HG03520 (cell line): ENCODE results near the gene MSI2.

Source experiments
- ATAC-seq: cut with Tn5 transposase; IDR thresholded peaks from one replicate; pipeline ENCODE4 v1.9.1; 2021; ENCODE audit warnings: mild to moderate bottlenecking, moderate library complexity; ENCODE audit not compliant: unreplicated experiment

MSI2 gene

DNA sequence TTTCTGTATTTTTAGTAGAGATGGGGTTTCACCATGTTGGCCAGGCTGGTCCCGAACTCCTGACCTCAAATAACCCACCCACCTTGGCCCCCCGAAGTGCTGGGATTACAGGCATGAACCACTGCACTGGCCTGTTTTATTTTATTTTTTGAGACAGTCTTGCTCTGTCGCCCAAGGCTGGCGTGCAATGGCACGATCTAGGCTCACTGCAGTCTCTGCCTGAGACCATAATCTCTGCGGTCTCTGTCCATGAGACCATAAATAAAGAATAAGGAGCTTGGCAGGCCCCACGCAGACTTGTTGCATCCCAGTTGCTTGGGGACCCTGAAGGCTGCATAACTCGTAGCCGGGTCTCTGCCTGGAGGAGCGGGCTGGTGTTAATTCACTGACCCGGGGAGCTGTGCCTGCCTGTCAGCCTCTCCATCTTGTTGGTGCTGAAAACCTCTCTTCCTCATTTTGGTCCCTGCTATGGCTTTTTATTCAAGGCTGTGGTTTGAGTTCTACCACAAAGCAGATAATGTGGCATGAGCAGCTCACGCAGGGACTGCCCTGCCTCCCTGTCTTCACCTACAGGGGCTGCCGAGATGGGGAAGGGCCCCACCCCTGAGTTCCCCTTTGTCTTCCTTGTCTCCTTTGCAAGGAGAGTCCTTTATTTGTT, 82.1 kb downstream of the MSI2 start:
- no peak for ATAC-seq

GRCh38 chr17:57340160-57340981, 84.0 kb downstream of the MSI2 start:
- ATAC-seq: no peak

DNA sequence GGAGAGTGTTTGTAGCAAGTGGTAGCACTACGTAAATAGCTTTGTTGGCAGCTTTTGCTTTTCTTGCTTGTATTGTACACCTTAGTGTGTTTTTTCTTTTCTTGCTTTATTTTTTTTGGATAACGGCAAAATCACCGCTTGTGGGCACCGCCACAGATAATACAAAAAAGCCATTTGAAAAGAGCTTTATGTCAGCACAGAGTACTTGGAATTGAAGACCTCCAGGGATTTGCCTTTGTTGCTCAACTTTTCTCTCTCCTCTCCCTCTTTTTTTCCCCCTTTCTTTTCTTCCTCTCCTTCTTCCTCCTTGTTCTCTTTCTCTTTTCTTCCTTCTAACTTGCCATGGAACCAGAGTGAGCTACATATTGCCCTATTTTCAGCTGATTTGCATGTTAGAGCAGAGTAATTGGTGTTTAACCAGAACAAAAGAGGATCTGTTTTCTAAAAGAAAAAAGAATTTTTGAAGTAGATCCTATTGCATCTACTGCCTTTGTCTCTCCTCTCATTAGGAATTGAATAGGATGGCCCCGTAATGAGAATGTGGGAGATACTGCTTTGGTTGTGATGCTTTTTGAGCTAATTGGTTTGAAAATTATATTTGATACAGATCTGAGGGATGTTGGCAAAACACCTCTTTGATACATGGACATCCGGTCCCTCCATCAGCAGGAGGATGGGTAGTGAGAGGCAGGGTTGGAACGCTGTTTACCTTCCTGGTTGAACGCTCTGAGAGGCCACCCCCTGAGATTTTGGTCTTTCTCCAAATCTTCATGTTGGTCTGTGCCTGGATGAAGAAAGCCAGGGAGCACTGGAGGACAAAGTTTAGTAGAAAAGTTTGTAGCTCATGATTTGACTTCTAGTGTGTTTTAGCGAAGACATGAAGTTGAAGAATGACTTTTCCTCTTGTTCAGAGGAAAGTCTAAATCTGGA, 85.6 kb downstream of the MSI2 start:
- ATAC-seq: no peak

DNA sequence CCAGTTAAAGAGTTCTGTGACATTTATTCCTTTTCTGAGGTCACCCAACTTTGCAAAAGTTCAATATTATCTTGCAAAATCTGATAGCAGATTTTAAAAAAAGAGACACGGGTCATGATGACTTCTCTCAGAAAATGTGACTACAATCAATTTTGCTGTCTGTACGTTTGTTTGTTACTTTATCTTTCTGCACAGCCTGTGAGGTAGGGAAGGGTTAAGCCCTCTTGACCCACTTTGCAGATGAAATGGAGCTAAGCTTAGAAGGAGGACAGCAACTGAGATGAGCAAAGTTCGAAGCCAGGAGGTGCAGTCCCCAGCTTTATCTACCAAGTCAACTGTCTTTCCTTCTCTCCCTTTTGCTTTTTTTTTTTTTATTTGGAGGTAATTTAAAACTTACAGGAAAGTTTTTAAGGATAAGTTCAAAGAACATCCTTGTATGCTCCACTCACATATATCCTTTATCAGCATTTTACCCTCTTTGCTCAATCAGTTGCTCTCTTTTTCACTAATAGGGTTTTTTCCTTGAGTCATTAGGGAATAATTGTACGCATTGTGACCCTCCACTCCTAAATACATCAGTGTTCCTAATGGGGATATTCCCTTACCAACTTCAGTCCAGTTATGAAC, 86.8 kb downstream of the MSI2 start:
- ATAC-seq: no peak

DNA sequence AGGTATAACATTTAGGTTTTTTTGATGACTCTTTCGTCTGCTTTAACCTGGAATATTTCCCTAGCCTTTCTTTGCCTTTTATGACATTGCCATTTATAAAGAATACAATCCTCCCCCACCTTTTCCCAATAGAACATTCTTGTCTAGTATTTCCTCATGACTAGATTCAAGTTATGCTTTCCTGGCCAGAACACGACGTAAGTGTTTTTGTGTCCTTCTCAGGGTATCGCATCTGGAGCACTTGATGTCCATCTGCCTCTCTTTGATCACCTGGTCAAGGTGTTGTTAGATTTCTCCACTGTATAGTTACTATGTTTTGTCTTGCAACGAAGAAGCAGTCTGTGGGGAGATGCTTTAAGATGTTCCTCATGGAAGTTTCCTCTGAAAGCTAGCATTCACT, 87.4 kb downstream of the MSI2 start:
- ATAC-seq: no peak

DNA sequence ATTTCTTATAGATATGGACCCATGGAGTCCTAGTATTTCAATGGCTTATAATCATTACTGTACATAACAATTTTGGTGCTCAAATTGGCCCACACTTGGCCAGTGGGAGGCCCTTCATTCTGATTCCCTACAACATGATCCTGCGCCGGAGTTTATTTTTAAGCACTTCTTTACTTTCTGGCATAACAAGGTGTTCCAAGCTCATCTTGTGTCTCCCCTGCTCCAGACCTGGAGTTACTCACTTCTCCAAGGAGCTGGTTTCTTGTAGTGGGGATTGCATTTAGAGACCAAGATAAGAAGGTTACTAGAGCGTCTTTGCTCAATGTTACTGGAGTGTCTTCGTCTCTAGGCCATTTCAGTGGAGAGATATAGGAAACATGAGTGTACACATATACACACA, 87.9 kb downstream of the MSI2 start:
- no peak for ATAC-seq

GRCh38 chr17:57349541-57350247, 93.4 kb downstream of the MSI2 start:
- no peak for ATAC-seq

DNA sequence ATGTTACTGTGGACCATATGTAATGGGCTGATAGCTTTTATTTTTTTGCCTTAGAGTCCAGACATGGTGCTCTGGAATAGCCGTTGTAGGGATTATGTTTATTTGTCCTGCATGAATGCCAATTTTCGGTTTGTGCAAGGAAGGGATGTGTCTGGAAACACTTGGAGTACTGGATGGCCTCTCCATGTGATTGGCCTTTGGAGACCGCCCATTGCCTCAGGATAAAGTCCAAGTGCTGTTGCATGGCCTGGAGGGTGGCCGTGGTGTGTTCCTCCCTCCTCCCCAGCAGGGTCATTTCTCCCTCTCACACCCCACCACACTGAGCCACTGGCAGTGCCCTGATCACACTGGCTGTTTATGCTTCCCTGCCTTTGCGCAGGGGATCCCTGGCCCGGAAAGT, 93.9 kb downstream of the MSI2 start:
- ATAC-seq: no peak

GRCh38 chr17:57352665-57353175, 96.4 kb downstream of the MSI2 start:
- no peak for ATAC-seq

DNA sequence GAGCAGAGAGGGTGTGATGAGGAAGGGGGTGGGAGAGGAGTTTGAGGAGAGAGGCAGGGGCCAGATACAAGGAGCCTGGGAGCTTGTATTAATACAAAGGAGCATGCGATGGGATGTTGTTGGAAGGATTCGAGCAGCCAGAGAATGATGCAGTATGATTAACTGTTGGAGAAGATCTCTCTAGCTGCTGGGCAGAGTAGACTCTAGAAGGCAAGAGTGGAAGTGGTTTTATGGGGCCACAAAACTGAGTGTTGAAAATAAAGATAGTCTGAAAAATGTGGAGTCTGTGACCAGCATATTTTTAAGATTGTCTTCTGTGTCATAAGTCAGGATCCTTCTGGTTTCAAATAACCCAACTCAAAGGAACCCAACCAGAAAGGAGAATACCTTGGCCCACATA, 98.3 kb downstream of the MSI2 start:
- no peak for ATAC-seq

- no peak for ATAC-seq
Measured at GRCh38 chr17:57355090-57355859, 99.0 kb downstream of the MSI2 start.

DNA sequence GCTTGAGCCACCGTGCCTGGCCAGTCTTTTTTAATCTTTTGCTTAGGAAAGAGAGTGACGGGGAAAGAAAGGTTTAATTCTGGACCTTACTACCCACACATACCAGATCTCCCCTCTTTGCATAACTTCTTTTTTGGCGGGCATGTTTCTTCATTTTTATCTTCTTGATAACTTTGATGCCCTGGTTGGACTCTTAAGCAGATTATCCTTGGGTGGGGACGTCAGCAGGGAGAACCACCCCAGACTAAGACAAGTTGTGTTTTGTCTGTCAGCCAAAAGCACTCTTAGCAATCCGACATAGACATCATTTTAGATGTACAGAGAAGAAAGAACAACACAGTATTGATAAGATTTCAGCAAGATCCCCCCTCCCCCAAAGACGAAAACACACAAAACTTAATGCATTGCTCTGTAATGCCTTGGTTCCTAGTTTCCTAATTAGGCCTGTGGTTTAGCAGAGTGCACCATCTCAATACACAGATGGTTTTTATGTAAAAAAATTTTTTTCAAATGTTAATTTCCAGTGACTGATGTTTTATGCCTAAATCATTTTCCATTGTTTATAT, 99.9 kb downstream of the MSI2 start:
- ATAC-seq: no peak

DNA sequence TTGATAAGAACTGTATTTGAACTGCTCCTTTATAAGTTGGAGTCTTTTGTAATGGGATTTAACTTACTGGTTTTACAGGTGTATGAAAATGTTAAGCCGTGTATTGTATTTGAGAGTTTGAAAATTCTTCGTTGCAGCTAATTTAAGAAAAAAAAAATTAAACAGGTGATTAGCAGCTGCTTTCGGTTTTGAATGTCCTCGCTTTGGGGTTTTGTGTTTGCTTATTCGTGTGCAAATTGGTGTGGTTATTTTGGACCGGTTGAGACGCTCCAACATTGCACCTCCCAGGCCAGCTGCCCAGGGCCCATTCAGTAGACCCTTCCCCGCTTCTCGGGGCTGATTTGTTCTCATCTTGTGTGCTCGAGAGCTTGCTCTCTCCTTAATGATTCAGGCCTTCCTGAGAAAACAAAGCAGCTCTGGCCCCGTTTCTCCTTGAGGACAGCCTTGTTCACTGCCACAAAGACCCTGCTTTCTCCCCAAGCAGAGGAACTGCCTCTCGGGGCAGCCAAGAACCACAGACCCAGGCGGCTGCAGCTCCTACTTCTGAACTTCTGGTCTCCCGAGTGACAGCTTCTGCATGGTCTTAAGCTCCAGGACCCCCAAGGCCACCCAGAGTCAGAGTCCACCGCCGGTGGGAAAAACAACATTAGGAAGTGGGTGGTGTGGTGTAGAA, 100.5 kb downstream of the MSI2 start:
- ATAC-seq: peak; percentile 42

DNA sequence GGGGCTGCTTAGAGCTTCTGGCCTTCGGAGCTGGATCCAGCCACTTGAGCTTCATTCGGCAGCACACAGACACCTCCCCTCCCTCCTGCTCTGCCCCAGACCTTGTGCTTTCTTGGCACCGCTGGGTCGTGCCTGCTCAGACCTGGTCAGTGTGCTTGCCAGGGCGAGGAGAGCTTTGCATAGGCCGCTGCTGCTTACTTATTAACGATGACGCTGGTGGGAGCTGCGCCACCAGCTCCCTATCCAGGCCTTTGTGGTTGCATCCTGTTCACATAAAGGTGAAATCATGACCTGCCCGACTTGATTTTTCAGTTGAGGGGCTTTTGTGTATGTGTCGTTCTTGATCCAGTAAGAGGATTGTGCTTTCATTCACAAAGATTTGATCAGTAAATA, 101.1 kb downstream of the MSI2 start:
- ATAC-seq: no peak

- peak; percentile 39 for ATAC-seq
Measured at GRCh38 chr17:57357830-57358430, 101.6 kb downstream of the MSI2 start.

- ATAC-seq: no peak
Measured at GRCh38 chr17:57360266-57360665, 103.9 kb downstream of the MSI2 start.

DNA sequence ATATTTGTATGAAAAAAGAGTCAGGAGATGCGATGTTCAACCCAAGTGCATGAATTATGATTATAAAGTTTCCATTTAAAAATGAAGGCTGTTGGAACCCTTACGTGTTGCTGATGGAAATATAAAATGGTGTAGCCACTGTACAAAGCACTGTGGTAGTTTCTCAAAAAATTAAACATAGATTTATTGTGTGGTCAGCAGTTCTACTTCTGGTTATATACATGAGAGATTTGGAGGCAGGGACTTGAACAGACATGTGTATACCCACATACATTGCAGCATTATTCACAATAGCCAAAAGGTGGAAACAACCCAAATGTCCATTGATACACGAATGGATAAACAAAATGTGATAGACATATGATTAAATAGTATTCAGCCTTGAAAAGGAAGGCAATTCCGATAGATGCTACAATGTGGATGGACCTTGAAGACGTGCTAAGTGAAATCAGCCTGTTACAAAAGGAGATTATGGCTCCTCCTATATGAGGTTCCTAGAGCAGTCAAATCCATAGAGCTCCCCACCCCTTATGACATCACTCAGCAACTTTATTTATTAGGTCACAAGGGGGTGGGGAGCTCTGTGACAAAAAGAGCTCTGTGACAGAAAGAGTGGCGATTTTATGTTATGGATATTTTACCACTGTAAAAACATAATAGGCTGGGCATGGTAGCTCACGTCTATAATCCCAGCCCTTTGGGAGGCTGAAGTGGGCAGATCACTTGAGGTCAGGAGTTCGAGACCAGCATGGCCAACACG, 106.7 kb downstream of the MSI2 start:
- no peak for ATAC-seq
